Measurements from ENCODE around the gene BPIFB1.

- TF ChIP-seq CTCF (IDR thresholded peaks at IDR 0.05) (no peak), POLR2A (IDR thresholded peaks at IDR 0.05) (no peak)
Observed at GRCh38 chr20:33276303-33277113, 6.5 kb upstream of the BPIFB1 start.

Measured in thyroid gland (tissue), 4 donors.